Activated T-helper 1 cell treated with anti-CD3 and anti-CD28 coated beads, Interleukin-12 subunit alpha, Interleukin-12 subunit beta, Interleukin-2, Interleukin-4 antibody, amounts not matched to agents 30 ng/mL and 10 ng/mL and 1 ng/mL, durations not matched to agents 14 hours and 24 hours and 36 hours (primary cell): ENCODE results near the gene IGSF8. TPM values are rescaled to one million over a fixed set of nuclear protein-coding genes. Genes with fewer than 3 reads are reported as not detected.

Experiments used
- DNase-seq: peaks from one replicate; pipeline ENCODE4 v3.0.0; 2021; ENCODE audit warnings: low spot score
- H3K27ac Mint-ChIP-seq: one replicate; pipeline ENCODE4 v1.8.0; 2021; ENCODE audit warnings: mild to moderate bottlenecking, mixed read lengths
- H3K27me3 Mint-ChIP-seq: one replicate; pipeline ENCODE4 v1.8.0; 2022; ENCODE audit warnings: mild to moderate bottlenecking, moderate library complexity, mixed read lengths; ENCODE audit not compliant: insufficient read depth
- H3K36me3 Mint-ChIP-seq: one replicate; pipeline ENCODE4 v1.8.0; 2021; ENCODE audit warnings: low read depth, mixed read lengths
- H3K4me1 Mint-ChIP-seq: one replicate; pipeline ENCODE4 v1.8.0; 2021; ENCODE audit warnings: low read depth, mixed read lengths
- H3K4me3 Mint-ChIP-seq: one replicate; pipeline ENCODE4 v1.8.0; 2021; ENCODE audit warnings: mild to moderate bottlenecking, moderate library complexity, mixed read lengths
- H3K9me3 Mint-ChIP-seq: one replicate; pipeline ENCODE4 v1.8.0; 2021; ENCODE audit warnings: mixed read lengths
- intact Hi-C: fragments of 100-400 bp; cut with micrococcal nuclease; formaldehyde crosslinking; loops from one replicate; pipeline ENCODE4 v1.15.1; 2024
- total RNA-seq: library from RNA; stranded (reverse); gene quantifications from 2 replicates; pipeline ENCODE4 v1.2.3, GENCODE V29; 2022

The IGSF8 gene
- 25.5 and 26.3 TPM in 2 replicates for total RNA-seq

GRCh38 chr1:160097911-160098851 is at the start of gene IGSF8:
IGSF8 (minus strand) TSS chr1:160098619; CDS start chr1:160098472, 147 bp downstream.
- H3K4me3 Mint-ChIP-seq: peak within 1 kb of the TSS; percentile 89
- DNase-seq: peak; percentile 85
- peaks cover 41% of the 10 kb centered on the region for H3K4me1 Mint-ChIP-seq
- intact Hi-C loops: loop anchor here (1.0 to 5.0 kb wide), 6 partner anchors 67 to 1299 kb away; partner anchors contain the start of genes COPA, DUSP23, NCSTN and PEA15
- H3K27me3 Mint-ChIP-seq: peaks cover 4% of the 10 kb centered on the region
- no peaks in the 10 kb centered on the region for H3K36me3 Mint-ChIP-seq
- peak within 1 kb of the TSS; percentile 84 for H3K27ac Mint-ChIP-seq
- H3K9me3 Mint-ChIP-seq: no peaks in the 10 kb centered on the region

GRCh38 chr1:160148121-160148520 is 49.7 kb upstream of the IGSF8 start:
- Mint-ChIP-seq H3K9me3 (no peaks in the 10 kb centered on the region), H3K27me3 (peaks cover 21% of the 10 kb centered on the region), H3K4me1 (no peaks in the 10 kb centered on the region), H3K27ac (no peak overlapping the region), H3K4me3 (no peak overlapping the region), H3K36me3 (no peaks in the 10 kb centered on the region)
- intact Hi-C loops: no loop called here
- DNase-seq: no peak

- Mint-ChIP-seq H3K36me3 (no peaks in the 10 kb centered on the region), H3K27ac (no peak overlapping the region), H3K27me3 (peaks cover 26% of the 10 kb centered on the region), H3K4me1 (no peaks in the 10 kb centered on the region), H3K4me3 (no peak overlapping the region), H3K9me3 (no peaks in the 10 kb centered on the region)
- intact Hi-C loops: no loop called here
- no peak for DNase-seq
Measured at GRCh38 chr1:160146107-160146506, 47.7 kb upstream of the IGSF8 start.

GRCh38 chr1:160144921-160145320 is 46.5 kb upstream of the IGSF8 start:
- intact Hi-C loops: no loop called here
- Mint-ChIP-seq H3K27ac (no peak overlapping the region), H3K4me3 (no peak overlapping the region), H3K36me3 (no peaks in the 10 kb centered on the region), H3K27me3 (peaks cover 23% of the 10 kb centered on the region), H3K9me3 (no peaks in the 10 kb centered on the region), H3K4me1 (no peaks in the 10 kb centered on the region)
- no peak for DNase-seq

GRCh38 chr1:160143695-160144094 is 45.3 kb upstream of the IGSF8 start:
- Mint-ChIP-seq H3K36me3 (no peaks in the 10 kb centered on the region), H3K9me3 (no peaks in the 10 kb centered on the region), H3K4me1 (no peaks in the 10 kb centered on the region), H3K27me3 (peaks cover 21% of the 10 kb centered on the region), H3K4me3 (no peak overlapping the region), H3K27ac (no peak overlapping the region)
- DNase-seq: no peak
- intact Hi-C loops: no loop called here

- H3K27ac Mint-ChIP-seq: no peak overlapping the region
- no peaks in the 10 kb centered on the region for H3K4me1 Mint-ChIP-seq
- no peaks in the 10 kb centered on the region for H3K36me3 Mint-ChIP-seq
- intact Hi-C loops: no loop called here
- no peaks in the 10 kb centered on the region for H3K9me3 Mint-ChIP-seq
- no peak overlapping the region for H3K4me3 Mint-ChIP-seq
- no peak for DNase-seq
- peaks cover 9% of the 10 kb centered on the region for H3K27me3 Mint-ChIP-seq
Measured at GRCh38 chr1:160139840-160140239, 41.4 kb upstream of the IGSF8 start.

GRCh38 chr1:160137216-160137862 is 38.9 kb upstream of the IGSF8 start:
- Mint-ChIP-seq H3K4me1 (no peaks in the 10 kb centered on the region), H3K36me3 (no peaks in the 10 kb centered on the region), H3K4me3 (no peak overlapping the region), H3K27ac (no peak overlapping the region), H3K9me3 (no peaks in the 10 kb centered on the region), H3K27me3 (peaks cover 13% of the 10 kb centered on the region)
- intact Hi-C loops: no loop called here
- DNase-seq: no peak

GRCh38 chr1:160136926-160137200 is 38.4 kb upstream of the IGSF8 start:
- H3K27me3 Mint-ChIP-seq: peaks cover 18% of the 10 kb centered on the region
- no peak overlapping the region for H3K27ac Mint-ChIP-seq

GRCh38 chr1:160136121-160136925 is 37.9 kb upstream of the IGSF8 start:
- H3K9me3 Mint-ChIP-seq: no peaks in the 10 kb centered on the region

More at GRCh38 chr1:160136926-160137200, 38.4 kb upstream of the IGSF8 start:
- Mint-ChIP-seq H3K9me3 (no peaks in the 10 kb centered on the region), H3K36me3 (no peaks in the 10 kb centered on the region), H3K4me3 (no peak overlapping the region), H3K4me1 (no peaks in the 10 kb centered on the region)
- no peak for DNase-seq
- intact Hi-C loops: no loop called here

GRCh38 chr1:160134791-160135572 is 36.6 kb upstream of the IGSF8 start:
- Mint-ChIP-seq H3K27me3 (peaks cover 22% of the 10 kb centered on the region), H3K9me3 (no peaks in the 10 kb centered on the region), H3K36me3 (no peaks in the 10 kb centered on the region), H3K4me3 (no peak overlapping the region), H3K4me1 (no peaks in the 10 kb centered on the region), H3K27ac (no peak overlapping the region)
- no peak for DNase-seq
- intact Hi-C loops: no loop called here

More at GRCh38 chr1:160136121-160136925, 37.9 kb upstream of the IGSF8 start:
- Mint-ChIP-seq H3K4me1 (no peaks in the 10 kb centered on the region), H3K4me3 (no peak overlapping the region), H3K27me3 (peaks cover 20% of the 10 kb centered on the region), H3K36me3 (no peaks in the 10 kb centered on the region), H3K27ac (no peak overlapping the region)
- DNase-seq: no peak
- intact Hi-C loops: no loop called here

GRCh38 chr1:160133990-160134770 is 35.8 kb upstream of the IGSF8 start:
- no peak for DNase-seq
- H3K4me1 Mint-ChIP-seq: no peaks in the 10 kb centered on the region
- intact Hi-C loops: no loop called here
- H3K4me3 Mint-ChIP-seq: no peak overlapping the region
- H3K27ac Mint-ChIP-seq: no peak overlapping the region
- H3K27me3 Mint-ChIP-seq: peaks cover 24% of the 10 kb centered on the region
- no peaks in the 10 kb centered on the region for H3K9me3 Mint-ChIP-seq
- H3K36me3 Mint-ChIP-seq: no peaks in the 10 kb centered on the region
